Trophoblast cell (in vitro differentiated cells and primary cell): ENCODE results near the gene SMIM32.

Source experiments
- DNase-seq, 2 donors: peaks; one replicate each; pipeline ENCODE4 v3.0.0-alpha.2; 2016
- H2AFZ ChIP-seq: 2 replicates; pipeline ENCODE4 v1.6.1; 2013; ENCODE audit warnings: low read length, moderate library complexity, mild to moderate bottlenecking; ENCODE audit not compliant: insufficient read depth, poor library complexity
- H2AK5ac ChIP-seq: 2 replicates; pipeline ENCODE4 v1.6.1; 2013; ENCODE audit warnings: mild to moderate bottlenecking, low read length
- H2BK120ac ChIP-seq: 2 replicates; pipeline ENCODE4 v1.6.1; 2013; ENCODE audit warnings: low read length, mild to moderate bottlenecking, moderate library complexity; ENCODE audit not compliant: insufficient read depth, poor library complexity
- H2BK12ac ChIP-seq: 2 replicates; pipeline ENCODE4 v1.6.1; 2013; ENCODE audit warnings: mild to moderate bottlenecking, low read length, moderate library complexity
- H2BK5ac ChIP-seq: 2 replicates; pipeline ENCODE4 v1.6.1; 2013; ENCODE audit warnings: low read length, low read depth, moderate library complexity, mild to moderate bottlenecking; ENCODE audit not compliant: poor library complexity
- H3K14ac ChIP-seq: 2 replicates; pipeline ENCODE4 v1.6.1; 2013; ENCODE audit warnings: mild to moderate bottlenecking, low read length
- H3K18ac ChIP-seq: 2 replicates; pipeline ENCODE4 v1.6.1; 2013; ENCODE audit warnings: mild to moderate bottlenecking, low read length
- H3K23ac ChIP-seq: 2 replicates; pipeline ENCODE4 v1.6.1; 2013; ENCODE audit warnings: low read length
- H3K27ac ChIP-seq: 2 replicates; pipeline ENCODE4 v1.5.1; 2013; ENCODE audit warnings: low read depth, mild to moderate bottlenecking, inconsistent platforms, low read length, moderate library complexity
- H3K27me3 ChIP-seq: 2 replicates; pipeline ENCODE4 v1.6.1; 2013; ENCODE audit warnings: inconsistent platforms, mild to moderate bottlenecking, low read length, moderate library complexity; ENCODE audit not compliant: insufficient read depth
- H3K36me3 ChIP-seq, 2 experiments: 1 replicate in 1 of 2; 2 replicates in 1 of 2; pipeline ENCODE4 v1.6.1; 2013; ENCODE audit warnings: low read length in 2 of 2, mild to moderate bottlenecking in 2 of 2, moderate library complexity in 1 of 2; ENCODE audit not compliant: insufficient read depth in 2 of 2, control insufficient read depth in 1 of 2
- H3K4ac ChIP-seq: 2 replicates; pipeline ENCODE4 v1.6.1; 2013; ENCODE audit warnings: low read depth, mild to moderate bottlenecking, low read length, moderate library complexity
- H3K4me1 ChIP-seq, 2 experiments: 1 replicate in 1 of 2; 2 replicates in 1 of 2; pipeline ENCODE4 v1.6.1; 2013; ENCODE audit warnings: low read length in 2 of 2, mild to moderate bottlenecking in 2 of 2, moderate library complexity in 1 of 2; ENCODE audit not compliant: insufficient read depth in 2 of 2, control insufficient read depth in 1 of 2
- H3K4me2 ChIP-seq: 2 replicates; pipeline ENCODE4 v1.6.1; 2013; ENCODE audit warnings: inconsistent platforms, mild to moderate bottlenecking, low read length, moderate library complexity
- H3K4me3 ChIP-seq: 2 replicates; pipeline ENCODE4 v1.5.1; 2013; ENCODE audit warnings: mild to moderate bottlenecking, low read depth, low read length, inconsistent platforms
- H3K79me1 ChIP-seq: one replicate; pipeline ENCODE4 v1.6.1; 2013; ENCODE audit warnings: low read length
- H3K79me2 ChIP-seq: 2 replicates; pipeline ENCODE4 v1.6.1; 2013; ENCODE audit warnings: low read length, mild to moderate bottlenecking; ENCODE audit not compliant: control insufficient read depth, insufficient read depth, poor library complexity
- H3K9ac ChIP-seq: 2 replicates; pipeline ENCODE4 v1.6.1; 2013; ENCODE audit warnings: mild to moderate bottlenecking, low read length
- H3K9me3 ChIP-seq: 2 replicates; pipeline ENCODE4 v1.6.1; 2013; ENCODE audit warnings: low read depth, mild to moderate bottlenecking, control low read depth, inconsistent platforms, low read length; ENCODE audit not compliant: insufficient read depth
- H4K12ac ChIP-seq: 2 replicates; pipeline ENCODE4 v1.6.1; 2013; ENCODE audit warnings: low read depth, mild to moderate bottlenecking, low read length, moderate library complexity
- H4K8ac ChIP-seq: 2 replicates; pipeline ENCODE4 v1.6.1; 2013; ENCODE audit warnings: low read depth, mild to moderate bottlenecking, low read length, moderate library complexity
- H4K91ac ChIP-seq: one replicate; pipeline ENCODE4 v1.6.1; 2013; ENCODE audit warnings: low read depth, mild to moderate bottlenecking, low read length, moderate library complexity
- WGBS: extraction: QIAGEN DNeasy Blood & Tissue Kit; methylation state at CpG from one replicate; pipeline ENCODE4 v1.1.7; 2013; ENCODE audit warnings: missing lambda C conversion rate; ENCODE audit not compliant: insufficient read length, insufficient coverage; ENCODE audit errors: extremely low coverage; 5-methylcytosine and 5-hydroxymethylcytosine counted together

Gene SMIM32

GRCh38 chr5:136236479-136237083 is 43.6 kb upstream of the SMIM32 start:
- Histone ChIP-seq H3K23ac (no peak overlapping the region), H2BK12ac (no peak overlapping the region), H3K9ac (no peak overlapping the region), H3K27me3 (no peaks in the 10 kb centered on the region), H3K4me1 (no peaks in the 10 kb centered on the region), H2AK5ac (no peak overlapping the region), H4K12ac (no peak overlapping the region), H2BK120ac (no peak overlapping the region), H4K91ac (no peak overlapping the region), H3K4ac (no peak overlapping the region), H3K79me2 (no peaks in the 10 kb centered on the region), H3K27ac (no peak overlapping the region), H3K79me1 (no peaks in the 10 kb centered on the region), H3K9me3 (no peaks in the 10 kb centered on the region), H2BK5ac (no peak overlapping the region), H3K4me3 (no peak overlapping the region), H3K14ac (no peak overlapping the region), H3K18ac (no peak overlapping the region), H3K4me2 (no peak overlapping the region), H2AFZ (no peak overlapping the region), H3K36me3 (no peaks in the 10 kb centered on the region), H4K8ac (no peak overlapping the region)
- DNase-seq, result no peak
- no CpG with 5 or more reads among the region's 5 CpGs for WGBS

- Histone ChIP-seq H2AFZ (no peak overlapping the region), H3K27ac (no peak overlapping the region), H4K12ac (no peak overlapping the region), H3K36me3 (no peaks in the 10 kb centered on the region), H2AK5ac (no peak overlapping the region), H2BK12ac (no peak overlapping the region), H3K27me3 (no peaks in the 10 kb centered on the region), H3K23ac (no peak overlapping the region), H3K18ac (no peak overlapping the region), H2BK120ac (no peak overlapping the region), H3K79me2 (no peaks in the 10 kb centered on the region), H3K9ac (no peak overlapping the region), H4K8ac (no peak overlapping the region), H3K4me1 (no peaks in the 10 kb centered on the region), H3K9me3 (no peaks in the 10 kb centered on the region), H3K14ac (no peak overlapping the region), H3K4me2 (no peak overlapping the region), H3K4me3 (no peak overlapping the region), H4K91ac (no peak overlapping the region), H3K4ac (no peak overlapping the region), H2BK5ac (no peak overlapping the region), H3K79me1 (no peaks in the 10 kb centered on the region)
- no CpG with 5 or more reads among the region's 1 CpG for WGBS
- DNase-seq, result no peak
These were observed 42.4 kb upstream of the SMIM32 start for GRCh38 chr5:136235321-136235720.

GRCh38 chr5:136232316-136232715 is 39.4 kb upstream of the SMIM32 start:
- H2BK5ac ChIP-seq, result no peak overlapping the region
- H2BK12ac ChIP-seq, result no peak overlapping the region
- no peaks in the 10 kb centered on the region for H3K27me3 ChIP-seq
- no peaks in the 10 kb centered on the region for H3K36me3 ChIP-seq
- no peaks in the 10 kb centered on the region for H3K79me2 ChIP-seq
- H3K9ac ChIP-seq, result no peak overlapping the region
- H3K9me3 ChIP-seq, result no peaks in the 10 kb centered on the region
- H3K27ac ChIP-seq, result no peak overlapping the region
- no peak overlapping the region for H4K12ac ChIP-seq
- H3K14ac ChIP-seq, result no peak overlapping the region
- H3K4me2 ChIP-seq, result no peak overlapping the region
- no peak overlapping the region for H3K18ac ChIP-seq
- H2BK120ac ChIP-seq, result no peak overlapping the region
- no peak overlapping the region for H3K23ac ChIP-seq
- H3K4ac ChIP-seq, result no peak overlapping the region
- H2AK5ac ChIP-seq, result no peak overlapping the region
- H4K91ac ChIP-seq, result no peak overlapping the region
- no peaks in the 10 kb centered on the region for H3K79me1 ChIP-seq
- no CpG with 5 or more reads among the region's 6 CpGs for WGBS
- no peaks in the 10 kb centered on the region for H3K4me1 ChIP-seq
- DNase-seq, result no peak
- no peak overlapping the region for H3K4me3 ChIP-seq
- H2AFZ ChIP-seq, result no peak overlapping the region
- H4K8ac ChIP-seq, result no peak overlapping the region

- no peak overlapping the region for H4K8ac ChIP-seq
- no peak overlapping the region for H3K4me2 ChIP-seq
- WGBS, result no CpG with 5 or more reads among the region's 1 CpG
These were observed 37.2 kb upstream of the SMIM32 start for GRCh38 chr5:136230176-136230575.

More at GRCh38 chr5:136230176-136230575, 37.2 kb upstream of the SMIM32 start:
- no peak overlapping the region for H2BK12ac ChIP-seq
- no peak overlapping the region for H3K4me3 ChIP-seq
- no peak overlapping the region for H3K23ac ChIP-seq
- no peak overlapping the region for H3K27ac ChIP-seq
- H3K14ac ChIP-seq, result no peak overlapping the region
- no peak overlapping the region for H3K18ac ChIP-seq
- H2AFZ ChIP-seq, result no peak overlapping the region
- no peaks in the 10 kb centered on the region for H3K79me1 ChIP-seq
- no peaks in the 10 kb centered on the region for H3K9me3 ChIP-seq
- no peak overlapping the region for H3K4ac ChIP-seq
- no peaks in the 10 kb centered on the region for H3K27me3 ChIP-seq
- H3K4me1 ChIP-seq, result no peaks in the 10 kb centered on the region
- no peak overlapping the region for H2BK5ac ChIP-seq
- H4K91ac ChIP-seq, result no peak overlapping the region
- no peak overlapping the region for H2AK5ac ChIP-seq
- H2BK120ac ChIP-seq, result no peak overlapping the region
- no peaks in the 10 kb centered on the region for H3K36me3 ChIP-seq
- H3K9ac ChIP-seq, result no peak overlapping the region
- no peaks in the 10 kb centered on the region for H3K79me2 ChIP-seq
- H4K12ac ChIP-seq, result no peak overlapping the region
- no peak for DNase-seq
